Activated CD4-positive, alpha-beta T cell treated with anti-CD3 and anti-CD28 coated beads for 36 hours (primary cell): ENCODE measurements around the gene CALML5. TPM values are rescaled to one million over a fixed set of nuclear protein-coding genes. Genes with fewer than 3 reads are reported as not detected.

Experiments
- ATAC-seq: fragments of 200-7000 bp; cut with Tn5 transposase; one replicate; pipeline ENCODE4 v1.10.0; 2021; ENCODE audit warnings: mild to moderate bottlenecking, moderate library complexity
- CTCF ChIA-PET: fragments of 350-600 bp; sonication (Branson Sonifier 250); formaldehyde crosslinking; loops from one replicate; lab custom pipeline; 2021; ENCODE audit warnings: antibody characterized with exemption; lab: Charles Lee
- POLR2A ChIA-PET: fragments of 350-600 bp; sonication (Branson Sonifier 250); formaldehyde crosslinking; loops from one replicate; lab custom pipeline; 2021; ENCODE audit warnings: antibody characterized with exemption, inconsistent platforms; lab: Charles Lee
- DNase-seq: peaks from one replicate; pipeline ENCODE4 v3.0.0-alpha.2; 2020
- H3K27ac Mint-ChIP-seq: one replicate; pipeline ENCODE4 v1.8.0; 2021; ENCODE audit warnings: mixed read lengths
- H3K27me3 Mint-ChIP-seq: one replicate; pipeline ENCODE4 v1.8.0; 2021; ENCODE audit warnings: mixed read lengths
- H3K36me3 Mint-ChIP-seq: one replicate; pipeline ENCODE4 v1.8.0; 2021; ENCODE audit warnings: low read depth, mixed read lengths
- H3K4me1 Mint-ChIP-seq: one replicate; pipeline ENCODE4 v1.8.0; 2021; ENCODE audit warnings: mixed read lengths
- H3K4me3 Mint-ChIP-seq: one replicate; pipeline ENCODE4 v1.8.0; 2021; ENCODE audit warnings: mild to moderate bottlenecking, moderate library complexity, mixed read lengths
- H3K9me3 Mint-ChIP-seq: one replicate; pipeline ENCODE4 v1.8.0; 2021; ENCODE audit warnings: low read depth, mixed read lengths
- intact Hi-C, 2 experiments: fragments of 100-400 bp; cut with DNase I in 1 of 2; cut with micrococcal nuclease in 1 of 2; formaldehyde crosslinking; loops; one replicate each; pipeline versions ENCODE4 v1.14.2 to v1.15.1; 2022 to 2024; cut with DNase I, micrococcal nuclease
- total RNA-seq, 2 experiments: library from RNA; stranded (reverse); gene quantifications; one replicate each; pipeline ENCODE4 v1.2.3, GENCODE V29; 2021

The CALML5 gene
- total RNA-seq, 2 experiments from 2014 or later: not detected

DNA sequence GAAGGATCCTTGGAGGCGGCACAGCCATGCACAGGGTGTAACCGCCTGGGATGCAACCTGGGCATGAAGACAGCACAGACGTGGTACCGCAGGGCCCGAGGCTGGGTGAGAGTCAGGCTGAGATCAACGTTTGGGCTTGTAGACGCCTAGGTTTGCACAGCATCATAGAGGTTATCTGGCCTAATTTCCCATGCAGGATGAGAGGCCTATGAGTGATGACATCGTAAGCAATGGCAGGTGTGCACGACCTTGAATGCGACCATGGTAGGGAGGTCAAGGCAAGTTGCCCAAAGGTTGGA is 32.9 kb upstream of the CALML5 start:
- no peaks in the 10 kb centered on the region for H3K4me1 Mint-ChIP-seq

GRCh38 chr10:5531558-5532306 is 32.4 kb upstream of the CALML5 start:
- DNase-seq (no peak), ATAC-seq (no peak)
- Mint-ChIP-seq H3K4me1 (no peaks in the 10 kb centered on the region), H3K27me3 (no peaks in the 10 kb centered on the region), H3K36me3 (no peaks in the 10 kb centered on the region), H3K27ac (no peak overlapping the region), H3K4me3 (no peak overlapping the region), H3K9me3 (no peaks in the 10 kb centered on the region)
- CTCF ChIA-PET: interaction anchor here (0.6 to 0.7 kb wide), 2 partner anchors 23 to 157 kb away, joined by 3 read pairs; no protein-coding TSS in a partner anchor
- POLR2A ChIA-PET: no interaction called here
- intact Hi-C loops: no loop called here

More for the DNA sequence above, 32.9 kb upstream of the CALML5 start:
- no peak for DNase-seq
- CTCF ChIA-PET: no interaction called here
- Mint-ChIP-seq H3K9me3 (no peaks in the 10 kb centered on the region), H3K27ac (no peak overlapping the region), H3K27me3 (no peaks in the 10 kb centered on the region), H3K4me3 (no peak overlapping the region), H3K36me3 (no peaks in the 10 kb centered on the region)
- ATAC-seq: no peak
- intact Hi-C loops: no loop called here
- POLR2A ChIA-PET: no interaction called here

GRCh38 chr10:5530846-5531557 is 31.6 kb upstream of the CALML5 start:
- no peak for ATAC-seq
- H3K36me3 Mint-ChIP-seq: no peaks in the 10 kb centered on the region

DNA sequence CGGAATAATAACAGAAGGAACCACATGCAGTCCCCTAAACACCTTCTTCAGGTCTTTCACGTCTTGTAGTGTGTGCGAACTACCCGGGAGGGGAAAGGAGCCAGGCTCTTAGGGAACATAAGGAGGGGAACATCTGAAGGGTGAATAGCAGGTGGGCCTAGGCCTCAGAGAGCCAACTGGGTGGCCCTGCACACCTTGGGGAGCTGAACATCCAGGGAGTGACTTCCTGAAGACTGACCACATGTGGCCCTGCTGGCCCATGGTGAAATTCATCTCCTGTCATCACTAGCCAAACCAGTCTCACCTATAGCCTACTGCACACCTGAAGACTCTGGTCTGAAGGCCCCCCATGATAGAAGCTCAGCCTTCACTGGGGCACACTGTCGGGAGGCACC is 31.0 kb upstream of the CALML5 start:
- no peaks in the 10 kb centered on the region for H3K9me3 Mint-ChIP-seq
- H3K4me3 Mint-ChIP-seq: no peak overlapping the region
- ChIA-PET POLR2A (no interaction called here), CTCF (no interaction called here)
- H3K27ac Mint-ChIP-seq: no peak overlapping the region
- DNase-seq (no peak), ATAC-seq (no peak)
- intact Hi-C loops: no loop called here
- no peaks in the 10 kb centered on the region for H3K4me1 Mint-ChIP-seq
- H3K36me3 Mint-ChIP-seq: no peaks in the 10 kb centered on the region
- H3K27me3 Mint-ChIP-seq: no peaks in the 10 kb centered on the region

More at GRCh38 chr10:5530846-5531557, 31.6 kb upstream of the CALML5 start:
- CTCF ChIA-PET: interaction anchor here (0.6 to 0.7 kb wide), 2 partner anchors 22 to 156 kb away, joined by 3 read pairs; no protein-coding TSS in a partner anchor
- POLR2A ChIA-PET: no interaction called here
- intact Hi-C loops: no loop called here
- no peak overlapping the region for H3K27ac Mint-ChIP-seq
- no peaks in the 10 kb centered on the region for H3K9me3 Mint-ChIP-seq
- H3K4me3 Mint-ChIP-seq: no peak overlapping the region
- DNase-seq: no peak
- H3K27me3 Mint-ChIP-seq: no peaks in the 10 kb centered on the region
- no peaks in the 10 kb centered on the region for H3K4me1 Mint-ChIP-seq

- no peak for ATAC-seq
- intact Hi-C loops: no loop called here
- H3K27ac Mint-ChIP-seq: no peak overlapping the region
- H3K27me3 Mint-ChIP-seq: no peaks in the 10 kb centered on the region
- DNase-seq: no peak
- H3K36me3 Mint-ChIP-seq: no peaks in the 10 kb centered on the region
- no peaks in the 10 kb centered on the region for H3K9me3 Mint-ChIP-seq
- no peaks in the 10 kb centered on the region for H3K4me1 Mint-ChIP-seq
- H3K4me3 Mint-ChIP-seq: no peak overlapping the region
- ChIA-PET POLR2A (interaction anchor here (0.6 kb wide), 1 partner anchor 30 kb away, joined by 4 read pairs; no protein-coding TSS in a partner anchor), CTCF (interaction anchor here (0.8 to 0.9 kb wide), 2 partner anchors 20 to 93 kb away, joined by 3 to 4 read pairs; no protein-coding TSS in a partner anchor)
Observed at GRCh38 chr10:5529702-5530411, 30.5 kb upstream of the CALML5 start.

DNA sequence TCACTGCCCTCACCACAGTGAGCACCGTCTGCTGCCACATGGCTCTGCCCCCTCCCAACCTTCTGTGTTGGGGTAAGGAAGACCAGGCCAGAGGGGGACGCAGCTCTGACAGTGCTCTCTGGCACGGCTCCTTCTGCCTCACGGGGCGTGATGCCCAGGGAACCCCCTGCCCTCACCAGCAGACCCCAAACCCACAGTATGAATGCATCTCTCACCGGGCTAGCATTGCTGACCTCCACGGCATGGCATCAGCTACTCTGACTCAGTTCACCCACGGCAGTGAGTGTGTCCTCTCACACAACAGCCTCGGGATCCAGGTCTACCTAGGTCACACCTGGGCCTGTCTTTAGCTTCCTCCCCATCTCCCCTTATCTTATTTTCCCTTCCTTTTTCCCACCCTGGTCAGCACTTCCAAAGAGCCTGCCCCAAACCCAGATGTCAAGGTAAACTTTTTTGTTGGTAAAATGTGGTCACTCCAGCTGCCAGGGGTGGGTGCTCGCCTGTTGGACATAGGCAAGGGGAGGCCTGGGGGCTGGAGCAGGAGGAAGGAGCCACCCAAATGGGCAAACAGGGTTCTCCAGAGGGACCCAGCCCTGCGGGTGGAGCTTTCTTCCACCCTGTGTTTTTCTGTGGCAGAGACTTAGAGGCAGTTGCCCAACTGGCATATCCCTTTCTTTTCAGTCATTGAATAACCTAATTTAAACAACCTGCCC is 29.8 kb upstream of the CALML5 start:
- no peaks in the 10 kb centered on the region for H3K36me3 Mint-ChIP-seq
- H3K27me3 Mint-ChIP-seq: no peaks in the 10 kb centered on the region
- intact Hi-C loops: no loop called here
- ATAC-seq (no peak), DNase-seq (no peak)
- H3K4me3 Mint-ChIP-seq: no peak overlapping the region
- no peak overlapping the region for H3K27ac Mint-ChIP-seq
- ChIA-PET CTCF (interaction anchor here (0.8 to 0.9 kb wide), 2 partner anchors 19 to 94 kb away, joined by 3 to 4 read pairs; no protein-coding TSS in a partner anchor), POLR2A (interaction anchor here (0.6 kb wide), 1 partner anchor 30 kb away, joined by 4 read pairs; no protein-coding TSS in a partner anchor)
- H3K4me1 Mint-ChIP-seq: no peaks in the 10 kb centered on the region
- H3K9me3 Mint-ChIP-seq: no peaks in the 10 kb centered on the region

DNA sequence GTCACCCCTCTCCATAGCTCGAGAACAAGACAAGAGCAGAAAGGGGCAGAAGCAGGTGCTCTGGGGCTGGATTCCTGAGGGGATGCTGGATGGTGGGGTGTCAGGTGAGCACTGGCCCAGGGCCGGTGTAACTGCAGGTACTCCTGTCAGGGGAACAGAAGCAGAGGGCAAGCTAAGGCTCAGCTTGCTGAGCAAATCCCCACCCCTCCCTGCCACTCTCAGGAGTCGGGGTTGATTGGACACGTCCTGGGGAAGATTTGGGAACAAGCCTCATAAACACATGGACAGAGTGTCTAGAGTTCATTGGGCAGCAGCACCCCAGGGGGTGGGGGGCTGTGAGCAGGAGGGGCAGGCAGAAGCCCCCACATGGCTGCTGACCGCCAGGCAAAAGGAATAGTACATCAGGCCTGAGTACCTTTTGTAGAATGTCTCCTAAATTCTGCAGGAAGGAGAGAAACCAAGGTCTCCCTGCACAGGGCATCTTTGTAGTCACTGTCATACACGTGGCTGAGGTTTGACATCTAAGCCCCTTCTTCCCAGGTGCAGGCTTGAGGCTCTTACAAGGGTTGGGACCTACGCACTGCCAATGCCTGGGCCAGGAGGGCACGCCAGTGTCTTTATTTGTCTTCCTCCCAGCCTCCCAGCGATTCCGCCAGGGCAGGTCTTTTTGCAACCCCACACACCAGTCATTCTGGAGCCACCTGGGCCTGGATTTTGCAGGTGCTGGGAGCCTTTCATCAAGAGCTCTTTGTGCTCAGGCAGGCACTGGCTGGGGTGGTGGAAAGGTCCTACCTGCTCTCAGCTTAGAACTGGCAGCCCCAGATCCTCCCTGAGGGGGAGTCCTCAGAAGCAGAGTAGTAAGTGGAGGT is 28.2 kb upstream of the CALML5 start:
- CTCF ChIA-PET: no interaction called here
- POLR2A ChIA-PET: interaction anchor here (0.6 kb wide), 1 partner anchor 63 kb away, joined by 5 read pairs; no protein-coding TSS in a partner anchor
- Mint-ChIP-seq H3K4me3 (no peak overlapping the region), H3K36me3 (no peaks in the 10 kb centered on the region), H3K9me3 (no peaks in the 10 kb centered on the region), H3K4me1 (no peaks in the 10 kb centered on the region), H3K27me3 (no peaks in the 10 kb centered on the region), H3K27ac (no peak overlapping the region)
- DNase-seq (no peak), ATAC-seq (no peak)
- intact Hi-C loops: no loop called here

DNA sequence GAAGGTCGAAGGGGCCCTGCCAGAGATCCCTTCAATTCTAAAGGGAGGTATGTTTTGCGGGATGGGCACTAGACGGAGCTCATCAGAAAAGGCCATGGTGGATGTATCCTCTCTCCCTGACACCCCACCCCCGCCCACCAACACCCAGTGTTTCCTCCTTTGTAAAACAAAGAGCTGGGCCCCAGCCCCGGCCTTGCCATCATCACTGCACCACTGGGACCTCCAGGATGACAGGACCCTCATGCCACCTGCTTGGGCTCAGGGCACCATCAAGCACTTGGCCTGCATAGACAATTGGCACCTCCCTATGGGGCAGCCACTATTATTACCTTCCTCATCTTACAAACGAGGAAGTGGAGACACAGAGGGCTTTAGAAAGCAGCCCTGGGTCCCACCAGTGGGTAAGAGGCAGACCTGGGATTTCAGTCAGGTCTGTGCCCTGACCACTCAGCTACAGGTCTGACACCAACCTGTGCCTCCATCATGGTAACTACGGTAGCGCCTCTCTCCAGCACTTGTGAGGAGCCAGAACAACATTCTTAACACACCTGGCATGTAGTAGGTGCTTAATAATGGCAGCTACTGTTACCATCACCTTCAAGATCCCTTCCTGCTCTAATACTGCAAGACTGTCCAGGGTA is 27.4 kb upstream of the CALML5 start:
- ChIA-PET POLR2A (no interaction called here), CTCF (no interaction called here)
- Mint-ChIP-seq H3K4me3 (no peak overlapping the region), H3K27me3 (no peaks in the 10 kb centered on the region), H3K4me1 (no peaks in the 10 kb centered on the region), H3K36me3 (no peaks in the 10 kb centered on the region), H3K9me3 (no peaks in the 10 kb centered on the region), H3K27ac (no peak overlapping the region)
- intact Hi-C loops: no loop called here
- ATAC-seq (no peak), DNase-seq (no peak)

DNA sequence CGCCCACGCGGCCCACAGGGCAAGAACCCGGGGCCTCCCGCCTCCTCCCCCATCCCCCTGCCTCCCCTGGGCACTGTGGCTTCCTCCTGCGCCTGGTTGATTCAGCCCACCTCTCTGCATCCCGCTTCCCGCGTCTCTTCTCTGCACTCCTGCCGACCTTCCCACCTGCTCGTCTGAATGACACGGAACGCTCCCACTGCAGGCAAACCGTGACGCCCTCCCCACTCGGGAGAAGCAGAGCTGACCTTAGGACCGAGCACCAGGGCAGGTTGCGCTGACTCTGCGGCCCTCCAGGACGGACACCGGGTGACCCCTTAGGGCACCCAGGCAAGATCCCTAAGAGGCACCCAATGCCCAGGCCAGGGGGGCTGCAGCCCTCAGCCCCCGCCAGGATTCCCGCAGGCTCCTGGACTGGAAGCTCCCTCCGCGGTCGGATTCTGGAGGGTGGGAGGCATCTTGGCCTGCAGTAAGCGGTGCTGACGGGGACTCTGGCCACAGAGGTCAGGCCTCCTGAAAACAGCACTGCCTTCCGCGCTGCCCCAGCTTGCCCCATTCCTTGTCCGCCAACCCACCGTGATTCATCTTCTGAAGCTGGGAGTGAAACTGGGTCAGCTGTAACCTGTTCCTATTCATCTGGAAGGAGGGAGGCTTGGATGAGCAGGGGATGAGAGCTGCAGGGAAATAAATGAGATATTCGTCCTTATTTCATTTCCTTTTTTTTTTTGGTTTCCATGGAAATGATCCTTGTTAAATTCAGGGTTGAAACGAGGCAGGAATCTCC is 26.4 kb upstream of the CALML5 start:
- Mint-ChIP-seq H3K27me3 (no peaks in the 10 kb centered on the region), H3K27ac (no peak overlapping the region), H3K4me1 (no peaks in the 10 kb centered on the region), H3K36me3 (no peaks in the 10 kb centered on the region), H3K9me3 (no peaks in the 10 kb centered on the region), H3K4me3 (no peak overlapping the region)
- intact Hi-C loops: no loop called here
- no peak for DNase-seq
- POLR2A ChIA-PET: no interaction called here
- no peak for ATAC-seq
- CTCF ChIA-PET: interaction anchor here (0.6 to 0.7 kb wide), 3 partner anchors 17 to 881 kb away, joined by 3 to 4 read pairs (median 4); no protein-coding TSS in a partner anchor
